ENCODE results near the gene EIF2D.
A peak's percentile ranks its signal among the peaks of the same experiment; 100 is the strongest.

Gene EIF2D

DNA sequence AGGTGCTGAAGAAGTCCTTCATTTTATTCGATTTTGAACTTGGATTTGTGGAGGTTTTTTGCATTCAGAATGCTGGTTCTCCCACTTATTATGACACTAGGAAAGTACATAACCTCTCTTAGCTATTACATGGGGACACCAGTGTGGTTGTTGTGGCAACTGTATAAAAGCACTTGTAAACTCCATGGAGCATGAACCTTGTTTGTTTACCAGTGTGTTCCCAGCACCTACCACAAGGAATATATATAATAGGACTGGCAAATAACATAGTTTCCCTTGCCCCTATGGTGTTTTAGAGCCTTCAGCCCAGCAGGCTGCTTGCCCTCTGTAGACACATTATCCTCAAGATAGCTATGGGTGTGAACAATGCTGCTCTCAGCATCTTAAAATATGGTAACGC, 61.8 kb downstream of the EIF2D start:
- no peak for DNase-seq (ENCODE audit: low read depth)
- H3K4me3 ChIP-seq (ENCODE audit: low read depth, low read length): no peak overlapping the region
- no peak for TF ChIP-seq CTCF (conservative IDR thresholded peaks at IDR 0.05; ENCODE audit: low read depth, low read length)

- no peak for TF ChIP-seq CTCF (conservative IDR thresholded peaks at IDR 0.05; ENCODE audit: low read depth, low read length)
Observed at GRCh38 chr1:206547104-206547503, 65.2 kb downstream of the EIF2D start.

DNA sequence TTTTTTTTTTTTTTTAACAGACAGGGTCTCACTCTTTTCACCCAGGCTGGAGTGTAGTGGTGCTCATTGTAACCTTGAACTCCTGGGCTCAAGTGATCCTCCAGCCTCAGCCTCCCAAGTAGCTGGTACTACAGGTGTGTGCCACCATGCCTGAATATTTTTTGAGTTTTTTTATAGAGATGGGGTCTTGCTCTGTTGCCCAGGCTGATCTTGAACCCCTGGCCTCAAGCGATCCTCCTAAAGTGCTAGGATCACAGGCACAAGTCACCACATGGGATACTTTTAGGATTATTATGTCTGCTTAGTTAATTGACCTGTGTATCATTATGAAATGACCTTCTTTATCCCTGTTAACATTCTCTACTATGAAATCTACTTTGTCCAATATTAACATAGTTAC, 66.9 kb downstream of the EIF2D start:
- TF ChIP-seq CTCF (conservative IDR thresholded peaks at IDR 0.05; ENCODE audit: low read depth, low read length): no peak
- no peak overlapping the region for H3K4me3 ChIP-seq (ENCODE audit: low read depth, low read length)
- no peak for DNase-seq (ENCODE audit: low read depth)

More at GRCh38 chr1:206547104-206547503, 65.2 kb downstream of the EIF2D start:
- no peak for DNase-seq (ENCODE audit: low read depth)
- no peak overlapping the region for H3K4me3 ChIP-seq (ENCODE audit: low read depth, low read length)

DNA sequence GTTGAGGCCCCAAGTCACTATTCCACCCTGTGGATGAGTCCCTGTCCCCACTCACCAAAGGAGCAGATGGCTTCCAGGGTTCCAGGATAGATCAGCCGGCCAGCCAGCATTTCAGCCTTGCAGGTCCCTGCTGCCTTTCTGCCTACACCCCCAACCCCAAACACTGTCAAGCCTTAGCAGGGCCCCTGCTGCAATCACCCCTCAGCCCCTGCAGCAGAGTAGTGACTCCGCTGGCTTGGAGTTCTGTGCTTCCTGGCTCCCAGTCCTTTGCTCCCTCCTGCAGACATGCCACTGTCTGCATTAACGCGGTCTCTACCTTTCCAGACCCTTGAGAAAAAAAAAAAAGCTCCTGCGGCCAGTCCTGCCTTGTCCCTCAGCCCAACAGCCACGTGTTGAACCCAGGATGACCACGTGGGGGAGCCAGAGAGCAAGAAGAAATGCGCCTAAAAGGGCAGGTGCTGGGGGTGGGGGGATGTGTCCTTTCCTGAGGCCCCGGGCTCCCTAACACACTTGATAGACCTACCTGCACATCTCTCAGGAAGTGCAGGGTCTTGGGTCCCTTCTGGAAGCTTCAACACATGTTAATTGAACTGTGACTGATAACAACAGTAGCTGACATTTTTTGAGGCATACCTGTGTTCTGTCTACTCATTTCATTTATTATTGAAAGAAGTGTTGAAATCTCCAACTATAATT, 67.6 kb downstream of the EIF2D start:
- peak; percentile 50 for DNase-seq (ENCODE audit: low read depth)
- H3K4me3 ChIP-seq (ENCODE audit: low read depth, low read length): no peak overlapping the region
- TF ChIP-seq CTCF (conservative IDR thresholded peaks at IDR 0.05; ENCODE audit: low read depth, low read length): peak; percentile 87
